T47D (cell line): Measurements from ENCODE around the gene C2CD5.
"Not testable (repeated sequence)": the region's sequence is repeated elsewhere in the genome, so short reads cannot be mapped to it uniquely, and the experiment has no call there.

Source experiments
- DNase-seq, 2 experiments: peaks; one replicate each; pipeline versions ENCODE4 v3.0.0 to v3.0.0-alpha.2; 2011 to 2012; ENCODE audit warnings: low read depth in 1 of 2, low spot score in 1 of 2
- JUND ChIP-seq: IDR thresholded peaks from 2 replicates; pipeline ENCODE4 v1.6.1; 2012; ENCODE audit warnings: low read depth
- in situ Hi-C: cut with HindIII; loops from 2 replicates; pipeline ENCODE4 v1.10.0; 2016; ENCODE audit warnings: low sequenced_read_pairs, low pct_unique_long_range_greater_than_20kb

The C2CD5 gene

GRCh38 chr12:22481547-22482104 is 62.7 kb downstream of the C2CD5 start:
- in situ Hi-C loops: no loop called here
- DNase-seq: no peak
- TF ChIP-seq JUND: no peak

- in situ Hi-C loops, DNase-seq: not testable (repeated sequence)
Observed at GRCh38 chr12:22480814-22481213, 63.5 kb downstream of the C2CD5 start.

GRCh38 chr12:22480016-22480415 is 64.3 kb downstream of the C2CD5 start:
- in situ Hi-C loops: no loop called here

GRCh38 chr12:22477894-22478287 is 66.5 kb downstream of the C2CD5 start:
- no peak for TF ChIP-seq JUND
- DNase-seq: no peak
- in situ Hi-C loops: no loop called here

More at GRCh38 chr12:22480016-22480415, 64.3 kb downstream of the C2CD5 start:
- TF ChIP-seq JUND: no peak
- DNase-seq: peak; percentile 3 to 6

GRCh38 chr12:22477166-22477893 is 67.0 kb downstream of the C2CD5 start:
- in situ Hi-C loops: no loop called here
- DNase-seq: no peak
- no peak for TF ChIP-seq JUND

- no peak for TF ChIP-seq JUND
- in situ Hi-C loops: no loop called here
- DNase-seq: no peak
Observed at GRCh38 chr12:22476133-22476532, 68.2 kb downstream of the C2CD5 start.

- in situ Hi-C loops: no loop called here
- no peak for DNase-seq
- no peak for TF ChIP-seq JUND
Observed at GRCh38 chr12:22474970-22475720, 69.2 kb downstream of the C2CD5 start.

- in situ Hi-C loops: no loop called here
- no peak for TF ChIP-seq JUND
- no peak for DNase-seq
Observed at GRCh38 chr12:22473212-22473611, 71.1 kb downstream of the C2CD5 start.

GRCh38 chr12:22467190-22467589 is 77.2 kb downstream of the C2CD5 start:
- in situ Hi-C loops: no loop called here
- no peak for TF ChIP-seq JUND
- no peak for DNase-seq

GRCh38 chr12:22463306-22463705 is 81.0 kb downstream of the C2CD5 start:
- TF ChIP-seq JUND: no peak
- in situ Hi-C loops: no loop called here
- DNase-seq: no peak

GRCh38 chr12:22461786-22462185 is 82.6 kb downstream of the C2CD5 start:
- DNase-seq: no peak
- TF ChIP-seq JUND: no peak
- in situ Hi-C loops: no loop called here

- DNase-seq: peak; percentile 7 to 71
- TF ChIP-seq JUND: no peak
- in situ Hi-C loops: no loop called here
Observed at GRCh38 chr12:22459838-22460490, 84.4 kb downstream of the C2CD5 start.

- no peak for DNase-seq
- TF ChIP-seq JUND: no peak
- in situ Hi-C loops: no loop called here
Observed at GRCh38 chr12:22458298-22458937, 85.9 kb downstream of the C2CD5 start.
